ENCODE results near the gene HDAC5. TPM values are rescaled to one million over a fixed set of nuclear protein-coding genes. Genes with fewer than 3 reads are reported as not detected.

The HDAC5 gene
- polyA plus RNA-seq, 6 donors from 2014 or later = 27.5 to 79.5 (median 41.2) TPM

DNA sequence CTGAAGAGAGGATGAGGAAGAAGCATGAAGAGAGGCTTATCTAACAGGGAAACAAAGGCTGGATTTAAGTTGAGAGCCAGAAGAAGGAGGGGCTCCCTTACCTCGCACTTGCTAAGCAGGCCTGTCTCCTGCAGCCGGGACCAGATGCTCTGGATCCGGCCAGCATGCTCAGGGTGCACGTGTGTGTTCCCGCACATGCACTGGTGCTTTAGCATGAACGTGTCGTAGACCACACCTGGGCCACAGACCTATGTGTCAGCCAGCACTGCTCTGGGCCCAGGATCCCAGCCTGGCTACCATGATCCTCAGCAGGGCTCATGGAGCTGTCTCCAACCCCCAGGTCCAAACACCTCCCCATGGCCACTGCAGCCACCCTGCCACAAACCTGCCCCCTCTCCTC is 38.5 kb downstream of the HDAC5 start:
- H3K27me3 Mint-ChIP-seq = no peaks in the 10 kb centered on the region
- H3K4me1 Mint-ChIP-seq = peaks cover 3 to 5% (median 4%) of the 10 kb centered on the region in 3 donors
- H3K4me3 Mint-ChIP-seq = no peak overlapping the region
- H3K27ac Mint-ChIP-seq = peak overlapping the region in 1 of 6 donors; percentile 74
- H3K36me3 Mint-ChIP-seq = peaks cover 0 to 17% of the 10 kb centered on the region in 2 donors
- ATAC-seq (ENCODE audit: low read depth in 2 of 2) (no peak), DNase-seq (no peak)
- H3K9me3 Mint-ChIP-seq = no peaks in the 10 kb centered on the region

- no peak for DNase-seq
- no peaks in the 10 kb centered on the region for H3K27me3 Mint-ChIP-seq
- H3K4me1 Mint-ChIP-seq = peaks cover 4 to 7% (median 7%) of the 10 kb centered on the region in 3 donors
- H3K4me3 Mint-ChIP-seq = no peak overlapping the region
- H3K9me3 Mint-ChIP-seq = no peaks in the 10 kb centered on the region
- ATAC-seq (ENCODE audit: low read depth in 2 of 2) = peak; percentile 35 to 48
- no peak overlapping the region for H3K27ac Mint-ChIP-seq
- H3K36me3 Mint-ChIP-seq = peaks cover 0 to 17% of the 10 kb centered on the region in 2 donors
These were observed 39.3 kb downstream of the HDAC5 start for GRCh38 chr17:44084131-44084538.

DNA sequence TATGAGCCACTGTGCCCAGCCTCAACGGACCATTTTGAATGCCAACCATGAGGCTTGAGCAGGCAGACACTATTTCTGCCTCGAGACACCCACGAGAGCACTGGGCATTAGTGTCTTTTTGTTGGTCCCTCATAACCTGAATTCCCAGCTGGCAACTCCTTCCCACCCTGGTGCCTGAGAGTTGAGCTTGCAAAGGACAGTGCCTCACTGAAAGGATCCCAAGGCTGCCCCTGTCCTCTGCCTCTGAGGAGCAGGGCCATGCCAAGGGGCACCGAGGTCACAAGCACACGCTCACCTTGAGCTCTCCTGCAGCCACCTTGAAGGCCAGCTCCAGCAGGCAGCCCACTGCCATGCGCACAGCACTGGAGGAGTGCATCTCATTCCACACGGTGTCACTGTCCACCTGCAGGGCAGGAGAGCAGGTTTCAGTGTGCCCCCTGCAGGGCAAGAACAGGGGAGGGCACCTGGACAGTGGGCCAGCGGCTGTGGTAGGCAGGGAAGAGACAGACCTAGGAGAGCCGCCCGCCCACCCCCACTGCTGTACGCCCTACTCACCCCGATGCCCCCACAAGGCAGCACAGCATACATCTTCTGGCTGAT is 40.1 kb downstream of the HDAC5 start:
- H3K27ac Mint-ChIP-seq = no peak overlapping the region
- no peak overlapping the region for H3K4me3 Mint-ChIP-seq
- DNase-seq = no peak
- peaks cover 0 to 7% (median 7%) of the 10 kb centered on the region in 3 donors for H3K4me1 Mint-ChIP-seq
- H3K27me3 Mint-ChIP-seq = no peaks in the 10 kb centered on the region
- peaks cover 0 to 10% of the 10 kb centered on the region in 2 donors for H3K36me3 Mint-ChIP-seq
- no peak for ATAC-seq (ENCODE audit: low read depth in 2 of 2)
- no peaks in the 10 kb centered on the region for H3K9me3 Mint-ChIP-seq

DNA sequence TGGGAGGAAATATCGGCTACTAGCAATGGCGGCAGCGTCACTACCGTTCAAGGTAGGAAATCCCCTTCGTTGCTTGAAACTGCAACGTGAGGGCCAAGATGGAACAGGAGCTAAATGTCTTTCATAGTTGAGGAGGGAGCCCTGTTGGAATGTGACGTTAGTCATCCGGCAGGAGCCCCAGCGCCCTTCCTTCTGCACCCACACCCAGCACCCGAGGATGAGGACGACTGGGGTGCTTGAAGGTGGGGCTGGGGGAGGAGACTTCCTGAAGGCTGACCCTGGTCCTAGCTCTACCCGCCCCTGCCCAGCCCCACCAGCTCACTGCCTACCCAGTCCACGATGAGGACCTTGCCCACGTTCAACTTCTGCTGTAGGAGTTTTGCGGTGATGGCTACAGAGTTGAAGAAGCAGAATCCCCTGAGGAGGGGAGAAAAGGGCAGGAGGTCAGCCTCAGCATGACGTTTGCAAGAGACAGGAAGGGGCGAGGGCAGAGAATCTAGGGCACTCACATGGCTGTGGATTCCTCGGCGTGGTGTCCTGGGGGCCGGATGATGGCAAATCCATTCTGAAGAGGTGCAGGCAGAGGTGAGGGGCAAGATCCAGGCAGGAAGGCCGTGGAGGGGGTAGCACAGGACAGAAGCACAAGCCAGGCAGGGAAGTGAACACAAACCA is 41.0 kb downstream of the HDAC5 start:
- ATAC-seq (ENCODE audit: low read depth in 2 of 2) (no peak), DNase-seq (no peak)
- Mint-ChIP-seq H3K4me3 (peak overlapping the region in 1 of 8 donors; percentile 15), H3K9me3 (no peaks in the 10 kb centered on the region), H3K4me1 (peaks cover 0 to 7% (median 7%) of the 10 kb centered on the region in 3 donors), H3K27me3 (no peaks in the 10 kb centered on the region), H3K36me3 (peaks cover 0 to 8% of the 10 kb centered on the region in 2 donors), H3K27ac (peak overlapping the region in 2 of 6 donors; percentile 21 to 88)

GRCh38 chr17:44081681-44082080 is 41.8 kb downstream of the HDAC5 start:
- no peaks in the 10 kb centered on the region for H3K9me3 Mint-ChIP-seq
- no peaks in the 10 kb centered on the region for H3K27me3 Mint-ChIP-seq

DNA sequence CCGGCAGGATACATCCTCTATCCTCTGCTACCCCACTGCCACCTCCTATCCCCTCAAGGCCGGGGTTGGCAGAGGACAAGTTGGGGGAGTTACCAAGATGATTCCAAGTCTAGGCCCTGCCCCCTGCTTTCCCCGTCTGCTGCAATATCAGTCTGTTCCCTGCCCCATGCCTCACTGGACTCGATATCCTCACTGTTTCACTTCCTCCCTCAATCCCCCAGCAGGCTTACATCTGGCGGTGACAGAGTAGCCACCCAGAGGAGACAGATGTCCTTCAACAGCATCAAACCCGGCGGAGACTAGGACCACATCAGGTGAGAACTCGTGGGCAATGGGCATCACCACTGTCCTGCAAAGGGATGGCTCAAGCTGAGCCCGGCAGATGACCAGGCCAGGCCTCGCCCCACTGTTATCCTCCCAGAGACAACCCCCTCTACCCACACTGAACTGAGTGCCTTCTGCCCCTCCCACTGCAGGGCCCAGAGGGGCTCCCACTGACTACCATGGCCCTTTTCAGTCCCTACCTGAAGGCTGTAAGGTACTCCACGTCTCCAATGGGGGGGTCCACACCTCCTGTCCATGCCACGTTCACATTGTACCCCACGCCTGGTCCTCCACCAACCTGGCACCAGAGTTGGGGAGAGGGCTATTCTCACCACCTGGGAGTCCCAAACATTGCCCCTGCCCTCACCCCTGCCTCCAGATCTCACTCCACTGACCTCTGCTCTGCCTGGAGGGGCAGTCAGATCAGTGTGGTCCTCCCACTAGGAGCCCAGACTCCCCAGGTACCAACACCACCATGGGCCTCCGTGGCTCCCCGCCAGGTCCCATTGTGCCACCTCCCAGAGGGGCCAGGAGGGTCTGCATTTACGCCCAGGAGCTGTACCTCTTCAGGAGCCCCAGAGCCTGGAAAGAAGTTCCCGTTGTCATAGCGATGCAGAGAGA is 43.3 kb downstream of the HDAC5 start:
- Mint-ChIP-seq H3K27me3 (no peaks in the 10 kb centered on the region), H3K4me3 (peak overlapping the region in 1 of 8 donors; percentile 47)

More at GRCh38 chr17:44081681-44082080, 41.8 kb downstream of the HDAC5 start:
- Mint-ChIP-seq H3K36me3 (peaks cover 0 to 8% of the 10 kb centered on the region in 2 donors), H3K4me3 (no peak overlapping the region), H3K27ac (peak overlapping the region in 1 of 6 donors; percentile 47), H3K4me1 (peaks cover 0 to 7% (median 7%) of the 10 kb centered on the region in 3 donors)
- DNase-seq = no peak
- ATAC-seq (ENCODE audit: low read depth in 2 of 2) = no peak

GRCh38 chr17:44078412-44078811 is 45.0 kb downstream of the HDAC5 start:
- Mint-ChIP-seq H3K27me3 (no peaks in the 10 kb centered on the region), H3K27ac (no peak overlapping the region), H3K36me3 (peaks cover 0 to 8% of the 10 kb centered on the region in 2 donors)

More for the DNA sequence above, 43.3 kb downstream of the HDAC5 start:
- Mint-ChIP-seq H3K27ac (peak overlapping the region in 4 of 6 donors; percentile 70 to 94 (median 80)), H3K36me3 (peaks cover 0 to 8% of the 10 kb centered on the region in 2 donors), H3K9me3 (no peaks in the 10 kb centered on the region), H3K4me1 (peaks cover 0 to 13% (median 7%) of the 10 kb centered on the region in 3 donors)
- DNase-seq (no peak), ATAC-seq (ENCODE audit: low read depth in 2 of 2) (peak; percentile 36 to 39)

GRCh38 chr17:44077595-44077909 is 45.9 kb downstream of the HDAC5 start:
- peaks cover 4 to 20% (median 13%) of the 10 kb centered on the region in 3 donors for H3K4me1 Mint-ChIP-seq
- peak overlapping the region in 2 of 6 donors; percentile 8 to 83 for H3K27ac Mint-ChIP-seq
- H3K4me3 Mint-ChIP-seq = no peak overlapping the region
- H3K9me3 Mint-ChIP-seq = no peaks in the 10 kb centered on the region
- no peaks in the 10 kb centered on the region for H3K27me3 Mint-ChIP-seq
- peaks cover 0 to 4% of the 10 kb centered on the region in 2 donors for H3K36me3 Mint-ChIP-seq
- ATAC-seq (ENCODE audit: low read depth in 2 of 2) = no peak
- DNase-seq = no peak

More at GRCh38 chr17:44078412-44078811, 45.0 kb downstream of the HDAC5 start:
- Mint-ChIP-seq H3K9me3 (no peaks in the 10 kb centered on the region), H3K4me1 (peaks cover 0 to 13% (median 11%) of the 10 kb centered on the region in 3 donors), H3K4me3 (no peak overlapping the region)
- DNase-seq (no peak), ATAC-seq (ENCODE audit: low read depth in 2 of 2) (no peak)

- Mint-ChIP-seq H3K27ac (peak overlapping the region in 2 of 6 donors; percentile 68 to 83), H3K4me1 (peaks cover 7 to 24% (median 16%) of the 10 kb centered on the region in 3 donors), H3K36me3 (no peaks in the 10 kb centered on the region), H3K9me3 (no peaks in the 10 kb centered on the region), H3K4me3 (no peak overlapping the region), H3K27me3 (no peaks in the 10 kb centered on the region)
- no peak for DNase-seq
- no peak for ATAC-seq (ENCODE audit: low read depth in 2 of 2)
These were observed 46.5 kb downstream of the HDAC5 start for GRCh38 chr17:44076716-44077594.

GRCh38 chr17:44075598-44076293 is 47.7 kb downstream of the HDAC5 start:
- ATAC-seq (ENCODE audit: low read depth in 2 of 2) (no peak), DNase-seq (no peak)
- Mint-ChIP-seq H3K4me3 (peak overlapping the region in 2 of 8 donors; percentile 49 to 66), H3K36me3 (no peaks in the 10 kb centered on the region), H3K9me3 (no peaks in the 10 kb centered on the region), H3K4me1 (peaks cover 18 to 35% (median 28%) of the 10 kb centered on the region in 3 donors), H3K27me3 (no peaks in the 10 kb centered on the region), H3K27ac (peak overlapping the region in 4 of 6 donors; percentile 36 to 93 (median 80))

DNA sequence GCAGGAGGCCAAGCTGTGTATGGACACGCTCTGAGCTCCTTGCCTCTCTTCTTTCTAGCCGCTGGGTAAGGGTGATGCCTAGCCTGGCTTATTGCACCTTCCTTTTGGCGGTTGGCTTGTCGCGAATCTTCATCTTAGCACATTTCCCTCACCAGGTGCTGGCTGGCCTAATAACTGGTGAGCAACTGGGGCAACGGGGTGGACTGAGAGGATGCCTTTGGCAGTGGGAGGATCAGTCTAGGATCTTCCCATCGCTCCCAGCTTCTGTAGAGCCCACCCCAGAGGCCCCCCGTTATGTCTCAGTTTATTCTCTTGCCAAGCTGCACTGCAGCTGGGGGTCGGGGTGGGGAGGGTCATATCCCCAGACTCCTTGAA is 48.5 kb downstream of the HDAC5 start:
- Mint-ChIP-seq H3K4me3 (peak overlapping the region in 1 of 8 donors; percentile 75), H3K4me1 (peaks cover 24 to 37% (median 32%) of the 10 kb centered on the region in 3 donors), H3K27me3 (no peaks in the 10 kb centered on the region), H3K27ac (peak overlapping the region in 3 of 6 donors; percentile 62 to 74 (median 72)), H3K9me3 (no peaks in the 10 kb centered on the region), H3K36me3 (no peaks in the 10 kb centered on the region)
- ATAC-seq (ENCODE audit: low read depth in 2 of 2) (no peak), DNase-seq (no peak)

Data from naive B cell (primary cell).